Measurements from ENCODE around the gene USF3.
A peak's percentile ranks its signal among the peaks of the same experiment; 100 is the strongest.
"Not testable (repeated sequence)": the region's sequence is repeated elsewhere in the genome, so short reads cannot be mapped to it uniquely, and the experiment has no call there.

USF3 gene

DNA sequence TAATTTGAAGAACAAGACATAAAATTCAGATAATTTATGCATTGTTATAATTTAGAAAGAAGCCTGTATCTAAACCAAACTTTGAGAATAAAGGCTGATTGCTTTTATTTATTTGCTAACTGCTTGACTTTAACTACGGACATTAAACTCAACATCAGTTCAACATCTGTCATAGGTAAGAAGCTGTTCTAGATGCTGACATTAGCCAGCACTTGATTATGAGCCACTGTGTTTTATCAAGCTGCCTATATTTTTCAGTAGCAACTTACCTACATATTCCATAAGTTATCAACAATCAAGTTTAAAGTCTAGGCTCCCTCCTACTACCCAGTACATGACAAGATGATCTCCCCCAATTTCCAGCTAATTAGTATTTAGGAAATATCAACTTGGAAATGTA, 42.1 kb downstream of the USF3 start:
- no peak for DNase-seq

DNA sequence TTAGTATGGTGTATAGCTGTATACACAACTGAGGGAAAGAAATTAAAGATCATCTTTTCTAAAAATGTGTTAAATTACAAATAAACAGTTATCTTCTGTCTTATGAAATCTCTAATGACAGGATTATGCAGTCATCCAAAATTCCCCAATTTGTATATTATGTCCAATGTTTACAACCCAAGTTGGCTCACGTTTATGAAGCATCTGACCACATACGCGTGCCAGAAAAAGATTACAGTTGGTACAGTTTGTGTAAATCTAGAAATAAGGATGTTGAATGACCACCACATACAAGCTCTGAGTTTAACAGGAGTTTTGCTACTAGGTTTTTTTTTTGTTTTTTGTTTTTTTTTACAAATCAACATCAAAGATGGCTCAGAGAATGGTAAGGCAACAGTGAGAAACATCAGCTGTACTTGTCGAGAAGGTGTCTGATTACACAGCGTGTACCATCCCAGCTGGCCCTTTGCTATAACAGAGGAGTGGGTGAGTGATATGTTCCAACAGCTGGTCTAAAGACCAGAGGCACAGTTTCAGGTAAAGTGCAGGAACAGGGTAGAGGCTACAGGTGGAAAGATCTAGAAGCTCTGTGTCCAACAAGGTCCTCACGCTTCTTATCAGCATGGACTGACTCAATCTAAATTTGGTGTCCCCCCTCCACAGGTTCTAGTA, 47.1 kb downstream of the USF3 start:
- no peak for DNase-seq

DNA sequence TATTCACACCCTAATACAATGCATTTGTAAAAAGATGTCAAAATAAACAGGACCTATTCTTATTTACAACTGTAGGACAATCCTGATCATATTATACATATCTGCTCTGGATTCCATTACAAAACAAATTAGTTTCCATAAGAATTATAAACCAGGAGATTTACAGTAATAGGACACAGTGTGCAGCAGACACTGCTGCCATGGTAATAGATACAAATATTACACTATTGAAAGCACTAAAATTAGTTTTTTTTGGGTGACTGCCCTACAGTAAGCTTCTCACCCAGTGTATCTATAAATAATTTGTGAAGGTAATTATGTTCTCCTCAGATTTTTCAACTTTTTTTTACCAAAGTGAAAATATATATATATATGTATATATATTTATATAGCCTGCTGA, 47.9 kb downstream of the USF3 start:
- DNase-seq, result no peak

DNA sequence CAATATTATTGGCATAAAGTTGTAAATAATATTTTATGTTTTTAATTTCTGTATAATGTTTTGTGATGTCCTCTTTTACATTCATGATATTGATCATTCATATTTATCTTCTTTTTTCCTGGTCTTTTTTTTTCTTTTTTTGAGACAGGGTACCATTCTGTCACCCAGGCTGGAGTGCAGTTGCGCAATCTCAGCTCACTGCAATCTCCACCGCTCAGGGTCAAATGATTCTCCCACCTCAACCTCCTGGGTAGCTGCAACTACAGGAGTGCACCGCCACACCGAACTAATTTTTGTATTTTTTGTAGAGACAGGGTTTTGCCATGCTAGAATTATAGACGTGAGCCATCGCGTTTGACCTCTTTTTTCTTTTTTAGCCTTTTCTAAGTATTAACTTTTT, 52.9 kb downstream of the USF3 start:
- no peak for DNase-seq

DNA sequence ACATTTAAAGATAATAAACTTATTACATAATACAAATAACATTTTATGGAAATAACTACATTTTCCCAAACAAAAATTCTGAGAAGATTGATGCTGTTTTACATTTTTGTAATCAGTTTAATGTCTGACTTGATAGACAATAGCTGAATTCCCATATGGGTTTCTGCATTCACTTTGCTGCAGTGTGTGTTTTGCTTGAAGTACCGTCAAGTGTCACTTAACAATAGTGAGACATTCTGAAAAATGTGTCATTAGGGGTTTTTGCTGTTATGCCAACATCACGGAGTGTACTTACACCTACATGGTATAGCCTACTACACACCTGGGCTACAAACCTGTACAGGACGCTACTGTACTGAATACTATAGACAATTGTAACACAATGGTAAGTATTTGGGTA, 57.5 kb downstream of the USF3 start:
- no peak for DNase-seq

DNA sequence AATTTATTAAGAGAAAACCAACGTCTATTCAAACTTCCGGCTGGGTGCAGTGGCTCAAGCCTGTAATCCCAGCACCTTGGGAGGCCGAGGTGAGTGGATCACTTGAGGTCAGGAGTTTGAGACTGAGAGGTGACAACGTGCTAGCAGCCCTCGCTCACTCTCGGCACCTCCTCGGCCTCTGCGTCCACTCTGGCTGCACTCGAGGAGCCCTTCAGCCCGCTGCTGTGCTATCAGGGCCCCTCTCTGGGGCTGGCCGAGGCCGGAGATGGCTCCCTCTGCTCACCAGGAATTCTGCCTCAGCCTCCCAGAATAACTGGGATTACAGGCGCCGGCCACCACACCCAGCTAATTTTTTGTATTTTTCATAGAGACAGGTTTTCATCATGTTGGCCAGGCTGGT, 58.7 kb downstream of the USF3 start:
- no peak for DNase-seq

DNA sequence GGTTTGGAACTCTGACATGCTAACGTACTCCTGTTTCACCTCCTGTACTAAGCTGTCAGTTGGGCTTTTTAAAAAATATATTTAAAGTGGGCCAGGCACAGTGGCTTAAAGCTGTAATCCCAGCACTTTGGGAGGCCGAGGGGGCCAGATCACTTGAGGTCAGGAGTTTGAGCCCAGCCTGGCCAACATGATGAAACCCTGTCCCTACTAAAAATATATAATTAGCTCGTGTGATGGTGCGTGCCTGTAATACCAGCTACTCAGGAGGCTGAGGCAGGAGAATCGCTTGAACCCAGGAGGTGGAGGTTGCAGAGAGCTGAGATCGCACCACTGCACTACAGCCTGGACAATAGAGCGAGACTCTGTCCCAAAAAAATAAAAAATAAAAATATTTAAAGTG, 60.4 kb downstream of the USF3 start:
- not testable (repeated sequence) for DNase-seq

DNA sequence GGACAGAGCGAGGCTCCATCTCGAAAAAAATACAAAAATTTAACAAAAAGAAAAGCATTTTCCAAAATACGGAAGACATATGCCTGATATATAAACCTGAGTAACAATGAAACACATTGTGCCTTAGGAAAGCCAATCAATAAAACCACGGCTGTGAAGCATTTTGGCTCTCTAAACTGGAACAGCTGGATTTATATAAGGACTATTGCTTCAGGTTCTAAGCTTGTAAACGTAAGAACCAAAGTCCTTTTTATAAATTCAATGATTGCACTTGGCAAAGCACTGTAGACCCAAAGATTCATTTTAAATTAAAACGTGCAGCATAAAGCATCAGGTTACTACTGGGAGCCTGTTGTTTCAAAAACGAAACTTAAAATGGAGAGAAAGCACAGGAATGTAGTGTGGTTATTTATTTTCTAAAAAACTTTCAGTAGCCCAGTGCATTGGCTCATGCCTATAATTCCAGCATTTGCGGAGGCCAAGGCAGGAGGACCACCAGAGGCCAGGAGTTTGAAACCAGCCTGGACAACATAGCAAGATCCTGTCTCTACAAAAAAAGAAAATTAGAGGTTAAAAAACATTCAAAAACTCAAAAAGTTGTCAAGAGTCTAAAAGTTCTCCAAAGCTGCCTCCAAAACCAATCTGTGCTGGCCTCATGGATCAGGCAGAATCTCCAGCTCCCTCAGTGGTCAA, 61.5 kb downstream of the USF3 start:
- DNase-seq, result no peak

DNA sequence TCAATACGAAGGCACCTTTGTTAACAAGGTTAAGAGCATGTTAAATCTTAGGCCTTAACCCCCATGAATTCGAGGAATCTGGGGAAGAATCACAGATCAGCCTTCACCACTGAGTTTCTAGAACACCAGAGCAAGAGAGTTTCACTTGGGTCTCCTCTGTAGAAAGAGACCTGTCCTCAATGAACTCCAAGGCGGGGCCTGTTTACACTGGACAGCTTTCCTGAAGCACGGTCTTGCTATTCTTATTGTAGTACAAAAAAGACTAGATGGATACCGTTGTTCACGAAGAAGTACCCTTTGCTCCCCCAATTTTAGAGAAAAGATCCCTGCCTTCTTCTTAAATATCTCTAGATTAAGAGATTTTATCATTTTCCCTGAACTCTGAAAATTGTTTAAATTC, 64.9 kb downstream of the USF3 start:
- DNase-seq, result no peak

DNA sequence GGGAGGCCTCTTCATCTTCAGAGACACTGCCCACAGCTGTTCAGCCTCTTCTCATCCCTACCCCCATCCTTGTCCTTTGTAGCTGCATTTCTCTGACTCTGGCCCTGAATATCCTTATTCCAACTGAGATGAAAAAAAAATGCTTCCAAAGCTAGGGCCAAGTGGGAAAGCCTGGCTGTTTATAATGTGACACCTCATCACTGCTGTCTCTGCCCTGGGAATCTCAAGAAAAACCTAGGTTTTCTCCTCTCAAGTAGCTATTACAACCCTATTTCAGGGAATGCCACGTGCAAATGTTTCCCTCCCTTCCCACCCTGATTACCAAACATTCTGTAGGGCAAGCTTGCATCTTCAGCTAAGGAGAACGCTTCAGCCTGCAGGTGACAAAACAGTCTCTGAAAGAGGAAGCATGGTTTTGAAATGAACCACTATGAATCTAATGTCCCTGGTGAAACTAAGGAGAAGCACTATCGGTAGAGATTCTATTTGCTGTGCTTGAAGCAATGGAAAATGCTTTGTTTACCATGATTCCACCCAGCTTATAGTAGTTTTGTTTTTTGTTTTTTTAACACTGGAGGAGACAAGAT, 65.4 kb downstream of the USF3 start:
- DNase-seq, result no peak

DNA sequence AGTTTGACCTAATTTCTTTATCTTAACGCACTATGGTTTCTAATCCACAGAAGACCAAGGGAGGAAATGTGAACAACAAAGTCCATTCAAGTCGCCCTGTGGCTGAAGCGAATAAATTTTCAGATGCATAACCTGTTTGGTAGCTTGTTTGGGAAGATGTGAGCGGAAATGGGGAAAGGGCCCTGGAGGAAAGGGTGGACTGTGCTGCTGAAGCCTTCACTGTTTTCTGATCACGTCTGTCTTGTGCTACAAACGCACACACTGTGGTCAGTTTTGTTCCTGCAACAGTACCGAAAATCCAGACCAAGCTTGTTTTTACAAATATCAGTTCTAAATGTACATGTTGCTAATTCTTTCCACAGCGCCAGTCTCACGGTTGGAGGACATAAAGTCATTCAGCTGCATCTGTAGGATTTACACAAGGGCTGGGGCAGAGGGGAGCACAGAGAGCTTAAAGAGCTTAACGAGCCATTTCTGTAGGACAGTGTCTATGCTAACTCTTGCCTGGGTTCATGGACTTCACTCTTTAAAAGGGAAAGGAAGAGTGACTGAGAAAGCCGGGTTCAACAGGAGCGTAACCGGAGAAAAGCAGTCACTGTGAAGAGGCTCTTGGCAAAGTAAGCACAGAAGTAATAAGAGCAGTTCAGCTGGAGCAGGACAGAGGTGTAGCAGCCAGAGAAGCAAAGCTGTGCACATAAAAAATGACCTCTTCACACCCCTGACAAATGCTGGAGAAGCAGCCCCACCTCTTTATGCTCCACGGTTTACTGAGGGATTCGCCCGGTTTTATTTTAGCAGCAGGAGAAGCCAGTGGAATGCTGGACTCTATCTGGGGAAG, 66.6 kb downstream of the USF3 start:
- no peak for DNase-seq

DNA sequence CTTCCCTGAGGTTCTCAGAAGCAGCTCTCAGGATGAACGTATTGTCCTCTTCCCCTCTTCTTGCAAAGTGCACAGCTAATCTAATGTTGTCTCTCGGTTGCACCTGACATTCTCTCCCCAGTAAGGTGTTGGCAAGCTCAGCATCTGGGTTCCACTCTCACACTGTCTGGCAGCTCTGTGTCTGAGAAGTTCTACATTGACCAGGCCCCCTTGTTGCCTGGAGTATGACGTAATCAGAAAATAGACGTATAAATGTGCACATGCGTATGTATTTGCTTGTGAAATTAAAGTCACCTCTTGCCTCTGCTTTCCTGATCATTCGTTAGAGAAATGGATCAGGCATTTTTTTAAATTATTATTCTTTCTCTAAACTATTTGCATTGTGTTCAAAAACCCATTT, 67.7 kb downstream of the USF3 start:
- DNase-seq, result no peak

DNA sequence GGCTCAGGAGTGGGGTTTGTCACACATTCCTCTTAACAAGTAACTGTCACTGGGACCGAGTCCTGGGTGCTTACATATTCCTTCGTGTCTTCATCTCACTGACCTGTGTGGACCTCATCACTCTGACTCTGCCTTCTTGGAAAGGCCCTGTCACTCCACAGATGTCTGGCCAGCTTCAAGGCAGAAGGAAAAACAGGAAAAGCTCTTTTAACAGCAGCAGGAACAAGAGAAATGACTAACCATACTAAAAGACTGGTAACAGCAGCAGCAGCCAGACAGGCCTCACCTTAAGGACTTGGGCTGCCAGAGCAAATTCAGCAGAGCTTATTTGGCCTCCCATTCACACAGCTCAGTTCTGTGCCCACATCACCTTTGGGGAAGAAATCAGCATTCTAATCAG, 68.1 kb downstream of the USF3 start:
- no peak for DNase-seq

DNA sequence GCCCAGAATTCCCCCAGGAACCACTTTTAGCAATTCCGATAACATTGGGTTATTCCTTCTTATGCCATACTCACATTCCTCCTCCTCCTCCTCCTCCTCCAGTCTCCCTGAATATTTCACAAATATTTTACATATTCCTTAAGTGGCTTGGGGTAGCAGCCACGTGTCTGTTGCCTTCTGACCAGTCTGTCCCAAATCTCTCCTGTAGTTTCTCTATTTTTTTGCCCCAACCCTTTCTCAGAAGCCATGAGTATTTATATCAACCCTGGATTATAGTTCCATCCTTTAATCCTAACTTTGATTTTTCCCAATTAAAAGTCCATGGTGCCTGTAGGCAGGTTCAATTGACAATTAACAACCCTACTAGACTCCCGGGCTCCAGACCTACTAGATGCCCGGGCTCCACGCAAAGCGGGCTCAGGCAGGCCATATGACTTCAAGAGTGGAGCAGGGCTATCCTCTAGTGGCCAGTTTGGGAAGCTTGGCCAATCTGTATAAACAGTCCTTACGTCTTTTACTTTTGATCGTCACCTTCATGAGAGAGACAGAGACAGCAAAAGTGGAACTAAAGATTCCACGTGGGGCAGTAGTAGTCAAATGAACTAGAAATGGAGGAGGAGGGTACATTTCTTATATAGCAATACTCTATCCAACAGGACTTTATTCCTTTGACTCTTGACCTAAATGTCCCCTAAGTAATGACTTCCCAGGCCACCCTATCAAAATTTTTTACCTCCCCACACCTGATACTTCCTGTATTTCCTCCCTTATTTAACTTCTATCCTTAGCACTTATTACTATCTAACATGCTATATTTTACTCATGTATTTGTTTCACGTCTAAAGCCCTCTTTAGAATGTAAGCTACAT, 69.7 kb downstream of the USF3 start:
- DNase-seq, result peak; percentile 53

DNA sequence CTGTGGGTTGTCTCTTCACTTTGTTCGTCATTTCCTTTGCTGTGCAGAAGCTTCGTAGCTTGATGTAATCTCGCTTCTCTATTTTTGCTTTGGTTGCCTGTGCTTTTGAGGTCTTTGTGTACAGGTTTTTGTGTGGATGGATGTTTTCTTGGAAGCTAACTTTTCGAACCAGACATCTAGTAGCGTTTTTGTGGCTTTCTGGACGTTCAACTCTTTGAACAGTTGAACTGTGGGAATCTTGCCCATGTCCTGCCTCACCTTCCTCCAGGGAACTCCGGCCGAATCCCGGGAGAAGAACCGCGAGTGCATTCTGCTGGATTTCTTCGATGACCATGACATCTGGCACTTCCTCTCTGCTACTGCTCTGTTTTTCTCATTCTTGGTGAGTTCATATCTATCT, 70.6 kb downstream of the USF3 start:
- no peak for DNase-seq

DNA sequence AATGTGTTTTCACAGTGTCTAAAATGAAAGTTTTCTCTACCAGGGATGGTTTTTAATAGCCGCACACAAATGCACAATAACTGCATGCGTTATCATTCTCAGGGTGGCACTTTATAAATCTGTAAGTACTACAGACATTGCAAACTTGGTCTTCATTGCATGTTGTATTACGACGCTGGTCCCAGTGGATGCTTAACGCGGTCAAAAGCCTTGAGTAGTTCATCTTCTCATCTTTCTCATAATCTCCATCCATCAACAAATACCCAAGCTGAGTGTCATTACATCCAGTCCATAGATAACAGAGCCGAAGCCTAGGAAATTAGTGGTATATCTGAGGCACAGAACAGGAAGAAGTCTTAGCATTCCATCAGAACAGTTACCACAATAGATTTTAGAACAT, 72.6 kb downstream of the USF3 start:
- DNase-seq, result no peak

DNA sequence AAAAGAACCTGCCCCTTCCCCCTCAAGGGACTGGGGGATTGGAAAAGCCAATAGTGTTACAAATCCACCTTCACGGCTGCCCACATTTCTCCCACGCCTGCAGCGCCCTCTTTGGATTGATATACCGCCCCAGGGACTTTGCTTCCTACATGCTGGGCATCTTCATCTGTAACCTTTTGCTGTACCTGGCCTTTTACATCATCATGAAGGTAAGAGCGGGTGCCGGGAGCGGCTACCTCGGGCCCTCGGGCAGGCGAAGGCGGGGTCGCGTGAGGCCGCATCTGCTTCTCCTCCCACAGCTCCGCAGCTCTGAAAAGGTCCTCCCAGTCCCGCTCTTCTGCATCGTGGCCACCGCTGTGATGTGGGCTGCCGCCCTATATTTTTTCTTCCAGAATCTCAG, 73.1 kb downstream of the USF3 start:
- peak; percentile 27 for DNase-seq

DNA sequence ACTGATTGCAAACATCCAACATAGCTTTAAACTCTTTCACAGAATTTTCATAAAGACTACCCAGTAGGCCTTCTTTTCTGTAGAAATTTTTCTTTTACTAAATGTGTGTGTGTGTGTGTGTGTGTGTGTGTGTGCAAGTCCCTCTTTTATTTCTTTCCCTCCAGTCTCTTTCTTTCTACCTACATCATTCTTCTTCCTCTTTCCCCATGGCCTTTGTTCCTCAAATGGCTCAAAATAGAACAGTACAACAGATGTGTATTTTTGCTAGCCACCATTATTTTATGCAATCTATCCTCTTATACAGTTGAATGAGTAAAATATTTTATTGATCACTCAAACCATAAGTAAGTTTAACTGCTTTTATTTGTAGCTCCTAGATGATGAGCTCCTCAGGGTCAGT, 76.4 kb downstream of the USF3 start:
- DNase-seq, result no peak

DNA sequence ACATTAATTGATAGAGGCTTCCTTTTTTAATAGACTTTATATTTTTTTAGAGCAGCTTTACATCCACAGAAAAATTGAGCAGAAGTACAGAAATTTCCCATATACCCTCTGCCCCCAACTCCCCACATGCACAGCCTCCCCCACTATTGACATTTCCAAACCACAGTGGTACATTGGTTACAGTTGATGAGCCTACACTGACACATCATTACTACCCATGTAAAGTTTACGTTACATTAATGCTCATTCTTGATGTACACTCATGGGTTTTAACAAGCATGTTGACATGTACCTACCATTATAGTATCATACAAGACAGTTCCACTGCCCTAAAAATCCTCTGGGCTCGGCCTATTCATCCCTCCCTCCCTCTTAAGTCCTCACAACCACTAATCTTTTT, 78.7 kb downstream of the USF3 start:
- no peak for DNase-seq

DNA sequence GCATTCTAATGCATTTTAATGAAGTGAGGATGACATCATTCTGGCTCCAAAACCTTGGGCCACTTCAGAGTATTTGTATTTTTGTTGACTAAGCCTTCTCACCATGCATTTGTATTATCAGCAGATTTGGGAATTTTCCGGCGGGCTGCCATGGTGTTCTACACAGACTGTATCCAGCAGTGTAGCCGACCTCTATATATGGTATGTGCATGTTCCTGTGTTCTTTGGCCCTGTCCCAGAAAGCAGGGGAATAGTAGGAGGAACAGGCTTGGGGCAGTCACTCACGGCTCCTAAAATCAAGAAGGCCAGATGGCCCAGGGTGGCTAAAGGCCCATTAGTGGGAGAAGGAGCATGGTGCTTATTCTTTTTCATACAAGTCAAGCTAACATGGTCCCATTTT, 80.5 kb downstream of the USF3 start:
- DNase-seq, result no peak

DNA sequence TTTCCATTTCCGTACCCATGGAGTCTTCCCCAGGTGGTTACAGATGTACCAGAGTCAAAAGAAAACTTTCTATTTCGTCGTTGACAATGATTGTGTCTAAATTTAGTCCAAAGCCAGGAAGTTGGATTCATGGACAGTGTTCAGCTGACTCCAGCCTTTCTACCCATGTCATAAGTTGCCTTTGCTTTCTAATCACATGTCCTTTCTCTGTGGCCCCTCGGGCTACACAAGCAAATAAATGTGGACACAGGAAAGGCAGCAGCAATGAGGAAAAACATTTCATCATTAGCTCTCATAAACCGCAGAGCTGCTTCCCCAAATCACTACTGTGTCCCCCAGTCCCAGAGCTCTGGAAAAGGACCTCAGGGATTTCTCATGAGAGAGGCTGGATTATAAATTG, 82.0 kb downstream of the USF3 start:
- DNase-seq, result no peak

DNA sequence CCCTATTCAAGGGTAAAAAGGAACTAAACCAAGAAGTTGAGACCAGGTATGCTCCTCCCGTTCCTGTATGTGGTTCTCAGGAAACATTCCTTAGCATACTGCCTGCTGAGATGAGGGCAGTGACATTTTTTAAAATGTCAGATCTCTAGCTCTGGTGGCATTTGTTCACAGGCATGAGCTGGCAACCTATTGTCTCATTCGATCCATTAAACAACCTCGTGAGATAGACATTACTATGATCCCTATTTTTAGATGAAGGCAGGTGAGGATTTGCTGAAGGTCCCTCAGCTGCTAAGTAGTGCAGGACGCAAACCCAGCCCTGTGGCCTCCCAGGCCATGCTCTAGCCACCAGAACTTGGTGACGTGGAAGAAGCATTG, 89.2 kb downstream of the USF3 start:
- no peak for DNase-seq
